ENCODE results near the gene SLC8A1. TPM values are rescaled to one million over a fixed set of nuclear protein-coding genes. Genes with fewer than 3 reads are reported as not detected.

The SLC8A1 gene
- total and polyA plus RNA-seq, 2 donors (not counting 1 experiment from before 2014, with no cell fraction given), result 17.4 to 109 TPM

DNA sequence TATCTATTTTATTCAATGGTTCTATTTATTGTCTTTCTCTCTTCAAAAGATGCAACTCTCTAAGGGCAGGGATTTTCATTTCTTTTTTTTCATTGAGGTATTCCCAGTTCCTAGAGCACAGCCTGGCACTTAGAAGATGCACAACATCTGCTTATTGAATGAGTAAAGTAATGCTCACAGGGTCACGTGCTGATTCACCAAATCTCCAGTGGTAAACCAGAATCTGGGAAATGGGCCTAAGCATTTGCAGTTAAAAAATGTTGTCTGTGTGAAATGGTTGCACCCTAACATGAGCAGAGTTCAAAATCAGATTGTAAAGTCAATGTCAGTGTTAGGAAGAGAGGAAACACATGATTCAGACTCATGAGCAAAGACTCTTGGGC lies 15.8 kb downstream of the SLC8A1 start:
- peak in 1 of 2 donors; percentile 36 for DNase-seq (ENCODE audit: low read depth in 2 of 2)
- H2AFZ ChIP-seq (ENCODE audit: low read length), result no peak overlapping the region
- H3K4me2 ChIP-seq (ENCODE audit: extremely low read depth, insufficient read depth, low read length), result no peak overlapping the region
- TF ChIP-seq EZH2 (IDR thresholded peaks at IDR 0.05; ENCODE audit: low read length, missing control alignments), result no peak
- TF ChIP-seq, protein P1, sequence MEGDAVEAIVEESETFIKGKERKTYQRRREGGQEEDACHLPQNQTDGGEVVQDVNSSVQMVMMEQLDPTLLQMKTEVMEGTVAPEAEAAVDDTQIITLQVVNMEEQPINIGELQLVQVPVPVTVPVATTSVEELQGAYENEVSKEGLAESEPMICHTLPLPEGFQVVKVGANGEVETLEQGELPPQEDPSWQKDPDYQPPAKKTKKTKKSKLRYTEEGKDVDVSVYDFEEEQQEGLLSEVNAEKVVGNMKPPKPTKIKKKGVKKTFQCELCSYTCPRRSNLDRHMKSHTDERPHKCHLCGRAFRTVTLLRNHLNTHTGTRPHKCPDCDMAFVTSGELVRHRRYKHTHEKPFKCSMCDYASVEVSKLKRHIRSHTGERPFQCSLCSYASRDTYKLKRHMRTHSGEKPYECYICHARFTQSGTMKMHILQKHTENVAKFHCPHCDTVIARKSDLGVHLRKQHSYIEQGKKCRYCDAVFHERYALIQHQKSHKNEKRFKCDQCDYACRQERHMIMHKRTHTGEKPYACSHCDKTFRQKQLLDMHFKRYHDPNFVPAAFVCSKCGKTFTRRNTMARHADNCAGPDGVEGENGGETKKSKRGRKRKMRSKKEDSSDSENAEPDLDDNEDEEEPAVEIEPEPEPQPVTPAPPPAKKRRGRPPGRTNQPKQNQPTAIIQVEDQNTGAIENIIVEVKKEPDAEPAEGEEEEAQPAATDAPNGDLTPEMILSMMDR (conservative IDR thresholded peaks at IDR 0.05 in 1 of 2, IDR thresholded peaks at IDR 0.05 in 1 of 2; ENCODE audit: low read depth in 1 of 2, low read length in 2 of 2), result no peak
- H3K4me3 ChIP-seq (replicated peaks in 1 of 4; ENCODE audit: control extremely low read depth in 1 of 4, insufficient read depth in 1 of 4, low read depth in 3 of 4, low read length in 4 of 4), result no peak overlapping the region
- peak overlapping the region; percentile 81 for H3K27ac ChIP-seq (ENCODE audit: insufficient read depth, low read length)
- H3K9ac ChIP-seq (ENCODE audit: insufficient read depth, low read length), result no peak overlapping the region
- H3K27me3 ChIP-seq (ENCODE audit: control insufficient read depth, insufficient read depth, low read length), result no peaks in the 10 kb centered on the region
- H3K4me1 ChIP-seq (ENCODE audit: control insufficient read depth, extremely low read depth, insufficient read depth, low read length), result peaks cover 24% of the 10 kb centered on the region
- no peaks in the 10 kb centered on the region for H3K9me3 ChIP-seq (ENCODE audit: control insufficient read depth, insufficient read depth, low read depth, low read length)
- H4K20me1 ChIP-seq (ENCODE audit: control insufficient read depth, extremely low read depth, insufficient read depth, low read length), result no peaks in the 10 kb centered on the region
- H3K79me2 ChIP-seq (ENCODE audit: control insufficient read depth, insufficient read depth, low read length), result peaks cover 6% of the 10 kb centered on the region
- no peaks in the 10 kb centered on the region for H3K36me3 ChIP-seq (ENCODE audit: control insufficient read depth, insufficient read depth, low read length)

DNA sequence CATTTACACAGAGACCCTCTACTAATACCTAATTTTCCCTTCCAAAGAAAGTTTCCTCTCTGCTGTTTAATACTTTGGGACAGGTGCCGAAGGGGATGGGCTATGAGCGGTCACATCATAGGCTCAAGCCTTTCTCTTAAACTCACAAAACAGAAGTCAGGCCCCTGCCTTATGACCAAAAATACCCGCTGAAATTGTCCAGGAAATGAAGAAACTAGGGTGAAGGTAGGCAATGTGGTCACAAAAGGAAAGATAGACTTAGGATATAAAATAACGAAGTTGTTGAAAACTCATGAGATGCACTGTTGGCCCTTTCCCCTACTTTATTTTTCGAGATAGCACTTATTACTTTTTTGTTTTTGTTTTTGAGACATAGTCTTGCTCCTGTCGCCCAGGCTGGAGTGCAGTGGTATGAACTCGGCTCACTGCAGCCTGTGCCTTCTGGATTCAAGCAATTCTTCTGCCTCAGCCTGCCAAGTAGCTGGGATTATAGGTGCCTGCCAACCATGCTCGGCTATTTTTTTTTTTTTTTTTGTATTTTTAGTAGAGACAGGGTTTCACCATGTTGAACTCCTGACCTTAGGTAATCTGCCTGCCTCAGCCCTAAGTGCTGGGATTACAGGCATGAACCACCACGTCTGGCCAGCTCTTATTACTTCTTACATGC lies 16.3 kb downstream of the SLC8A1 start:
- Histone ChIP-seq H3K36me3 (ENCODE audit: control insufficient read depth, insufficient read depth, low read length) (no peaks in the 10 kb centered on the region), H4K20me1 (ENCODE audit: control insufficient read depth, extremely low read depth, insufficient read depth, low read length) (no peaks in the 10 kb centered on the region), H3K4me3 (replicated peaks in 1 of 4; ENCODE audit: control extremely low read depth in 1 of 4, insufficient read depth in 1 of 4, low read depth in 3 of 4, low read length in 4 of 4) (no peak overlapping the region), H2AFZ (ENCODE audit: low read length) (no peak overlapping the region), H3K9me3 (ENCODE audit: control insufficient read depth, insufficient read depth, low read depth, low read length) (no peaks in the 10 kb centered on the region), H3K9ac (ENCODE audit: insufficient read depth, low read length) (no peak overlapping the region), H3K27me3 (ENCODE audit: control insufficient read depth, insufficient read depth, low read length) (no peaks in the 10 kb centered on the region), H3K27ac (ENCODE audit: insufficient read depth, low read length) (peak overlapping the region; percentile 81), H3K4me1 (ENCODE audit: control insufficient read depth, extremely low read depth, insufficient read depth, low read length) (peaks cover 25% of the 10 kb centered on the region), H3K4me2 (ENCODE audit: extremely low read depth, insufficient read depth, low read length) (peak overlapping the region; percentile 30), H3K79me2 (ENCODE audit: control insufficient read depth, insufficient read depth, low read length) (peaks cover 6% of the 10 kb centered on the region)
- no peak for DNase-seq (ENCODE audit: low read depth in 2 of 2)
- no peak for TF ChIP-seq EZH2 (IDR thresholded peaks at IDR 0.05; ENCODE audit: low read length, missing control alignments)
- TF ChIP-seq, protein P1 (conservative IDR thresholded peaks at IDR 0.05 in 1 of 2, IDR thresholded peaks at IDR 0.05 in 1 of 2; ENCODE audit: low read depth in 1 of 2, low read length in 2 of 2), result no peak

DNA sequence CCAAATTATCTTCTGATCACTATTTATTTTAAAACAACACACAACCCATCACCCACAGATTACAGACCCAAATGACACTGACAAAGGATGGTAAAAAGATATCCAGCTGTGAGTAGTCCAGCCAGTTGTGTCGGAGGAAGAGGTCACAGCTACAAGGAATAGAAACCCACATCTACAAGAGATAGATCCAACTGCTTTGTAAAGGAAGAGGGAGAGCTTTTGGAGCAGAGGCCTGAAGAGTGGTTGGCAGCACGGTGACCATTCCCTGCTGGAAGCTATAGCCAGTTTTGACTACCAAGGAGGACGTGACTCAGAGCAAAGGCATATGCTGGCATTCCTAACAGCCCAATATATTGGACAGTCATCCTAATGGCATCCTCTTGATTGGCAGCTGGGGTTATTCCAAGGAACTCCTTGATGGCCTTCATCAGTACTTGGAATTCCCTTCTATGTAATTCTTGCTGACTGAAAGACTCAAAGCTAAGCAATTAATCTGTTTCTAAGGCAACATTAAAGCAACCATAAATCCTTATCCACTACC lies 17.1 kb downstream of the SLC8A1 start:
- H3K27ac ChIP-seq (ENCODE audit: insufficient read depth, low read length), result peak overlapping the region; percentile 81
- no peak overlapping the region for H2AFZ ChIP-seq (ENCODE audit: low read length)
- TF ChIP-seq EZH2 (IDR thresholded peaks at IDR 0.05; ENCODE audit: low read length, missing control alignments), result no peak
- TF ChIP-seq, protein P1 (conservative IDR thresholded peaks at IDR 0.05 in 1 of 2, IDR thresholded peaks at IDR 0.05 in 1 of 2; ENCODE audit: low read depth in 1 of 2, low read length in 2 of 2), result no peak
- H3K4me1 ChIP-seq (ENCODE audit: control insufficient read depth, extremely low read depth, insufficient read depth, low read length), result peaks cover 25% of the 10 kb centered on the region
- H3K4me3 ChIP-seq (replicated peaks in 1 of 4; ENCODE audit: control extremely low read depth in 1 of 4, insufficient read depth in 1 of 4, low read depth in 3 of 4, low read length in 4 of 4), result no peak overlapping the region
- H3K4me2 ChIP-seq (ENCODE audit: extremely low read depth, insufficient read depth, low read length), result peak overlapping the region; percentile 51
- H3K27me3 ChIP-seq (ENCODE audit: control insufficient read depth, insufficient read depth, low read length), result no peaks in the 10 kb centered on the region
- H3K9ac ChIP-seq (ENCODE audit: insufficient read depth, low read length), result no peak overlapping the region
- H3K9me3 ChIP-seq (ENCODE audit: control insufficient read depth, insufficient read depth, low read depth, low read length), result no peaks in the 10 kb centered on the region
- H3K79me2 ChIP-seq (ENCODE audit: control insufficient read depth, insufficient read depth, low read length), result peaks cover 6% of the 10 kb centered on the region
- peak; percentile 90 to 99 for DNase-seq (ENCODE audit: low read depth in 2 of 2)
- H3K36me3 ChIP-seq (ENCODE audit: control insufficient read depth, insufficient read depth, low read length), result no peaks in the 10 kb centered on the region
- H4K20me1 ChIP-seq (ENCODE audit: control insufficient read depth, extremely low read depth, insufficient read depth, low read length), result no peaks in the 10 kb centered on the region
